ENCODE data around the gene PCK1.

PCK1 gene

DNA sequence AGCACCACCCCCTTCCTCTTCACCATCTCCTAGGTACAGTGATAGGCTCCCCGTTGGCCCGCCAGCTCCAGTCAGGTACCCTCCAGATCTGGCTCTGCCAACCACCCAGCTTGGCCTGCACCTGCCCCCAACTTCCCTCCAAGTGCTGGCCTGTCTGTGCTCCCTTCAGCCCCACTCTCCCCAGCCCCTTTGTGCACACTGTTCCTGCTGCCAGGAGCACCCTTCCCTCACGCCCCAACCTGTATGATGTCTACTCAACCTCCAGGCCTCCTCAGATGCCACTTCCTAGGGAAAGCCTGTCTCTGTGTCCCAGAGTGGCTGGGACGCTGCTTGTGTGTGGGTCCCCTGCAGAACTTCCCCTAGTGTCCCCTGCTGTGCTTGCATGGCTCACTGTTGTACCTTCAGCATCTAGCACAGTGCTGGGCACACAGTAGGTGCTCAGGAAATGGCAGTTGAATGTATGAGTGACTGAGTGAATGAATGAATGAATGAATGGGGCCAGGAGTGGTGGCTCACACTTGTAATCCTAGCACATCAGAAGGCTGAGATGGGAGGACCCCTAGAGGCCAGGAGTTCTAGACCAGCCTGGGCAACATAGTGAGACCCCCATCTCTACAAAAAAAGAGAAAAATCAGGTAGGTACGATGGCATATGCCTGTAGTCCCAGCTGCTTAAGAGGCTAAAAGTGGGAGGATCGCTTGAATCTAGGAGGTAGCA, 56.3 kb downstream of the PCK1 start:
- POLR2A ChIA-PET, result no interaction called here
- CTCF ChIA-PET, result interaction anchor here (1.0 to 1.2 kb wide), 3 partner anchors 13 to 470 kb away, joined by 3 to 4 read pairs (median 3); no protein-coding TSS in a partner anchor
- peak; percentile 5 for DNase-seq (ENCODE audit: extremely low spot score)
- TF ChIP-seq, protein P1, sequence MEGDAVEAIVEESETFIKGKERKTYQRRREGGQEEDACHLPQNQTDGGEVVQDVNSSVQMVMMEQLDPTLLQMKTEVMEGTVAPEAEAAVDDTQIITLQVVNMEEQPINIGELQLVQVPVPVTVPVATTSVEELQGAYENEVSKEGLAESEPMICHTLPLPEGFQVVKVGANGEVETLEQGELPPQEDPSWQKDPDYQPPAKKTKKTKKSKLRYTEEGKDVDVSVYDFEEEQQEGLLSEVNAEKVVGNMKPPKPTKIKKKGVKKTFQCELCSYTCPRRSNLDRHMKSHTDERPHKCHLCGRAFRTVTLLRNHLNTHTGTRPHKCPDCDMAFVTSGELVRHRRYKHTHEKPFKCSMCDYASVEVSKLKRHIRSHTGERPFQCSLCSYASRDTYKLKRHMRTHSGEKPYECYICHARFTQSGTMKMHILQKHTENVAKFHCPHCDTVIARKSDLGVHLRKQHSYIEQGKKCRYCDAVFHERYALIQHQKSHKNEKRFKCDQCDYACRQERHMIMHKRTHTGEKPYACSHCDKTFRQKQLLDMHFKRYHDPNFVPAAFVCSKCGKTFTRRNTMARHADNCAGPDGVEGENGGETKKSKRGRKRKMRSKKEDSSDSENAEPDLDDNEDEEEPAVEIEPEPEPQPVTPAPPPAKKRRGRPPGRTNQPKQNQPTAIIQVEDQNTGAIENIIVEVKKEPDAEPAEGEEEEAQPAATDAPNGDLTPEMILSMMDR (IDR thresholded peaks at IDR 0.05; ENCODE audit: control extremely low read depth, extremely low read depth, low read depth, missing control alignments), result no peak

Data from GM10248 (cell line).